Activated CD8-positive, alpha-beta memory T cell treated with anti-CD3 and anti-CD28 coated beads, Interleukin-2, amount 50 U/mL, for 24 hours (primary cell): Measurements from ENCODE around the gene PRKCQ.
"Not testable (repeated sequence)": the region's sequence is repeated elsewhere in the genome, so short reads cannot be mapped to it uniquely, and the experiment has no call there.

Source experiments
- DNase-seq: peaks from one replicate; pipeline ENCODE4 v3.0.0-alpha.2; 2020; ENCODE audit errors: extremely low read depth

The PRKCQ gene

GRCh38 chr10:6456067-6456466, 124.0 kb downstream of the PRKCQ start:
- no peak for DNase-seq

- DNase-seq, result no peak
These were observed 124.5 kb downstream of the PRKCQ start for GRCh38 chr10:6455592-6455991.

GRCh38 chr10:6446711-6447110, 133.4 kb downstream of the PRKCQ start:
- no peak for DNase-seq

GRCh38 chr10:6445671-6446316, 134.3 kb downstream of the PRKCQ start:
- DNase-seq, result peak; percentile 25

- not testable (repeated sequence) for DNase-seq
These were observed 140.2 kb downstream of the PRKCQ start for GRCh38 chr10:6439875-6440274.

- no peak for DNase-seq
These were observed 148.2 kb downstream of the PRKCQ start for GRCh38 chr10:6431861-6432260.

- no peak for DNase-seq
These were observed 148.9 kb downstream of the PRKCQ start for GRCh38 chr10:6431186-6431585.

- no peak for DNase-seq
These were observed 149.6 kb downstream of the PRKCQ start for GRCh38 chr10:6430423-6430980.

GRCh38 chr10:6427357-6427959, 152.6 kb downstream of the PRKCQ start:
- no peak for DNase-seq

- DNase-seq, result no peak
These were observed 153.8 kb downstream of the PRKCQ start for GRCh38 chr10:6426317-6426716.

GRCh38 chr10:6423413-6424170, 156.5 kb downstream of the PRKCQ start:
- DNase-seq, result no peak

- DNase-seq, result no peak
These were observed 157.1 kb downstream of the PRKCQ start for GRCh38 chr10:6423004-6423403.

- DNase-seq, result no peak
These were observed 161.4 kb downstream of the PRKCQ start for GRCh38 chr10:6418613-6419216.

- DNase-seq, result no peak
These were observed 161.9 kb downstream of the PRKCQ start for GRCh38 chr10:6418167-6418566.

GRCh38 chr10:6416892-6417512, 163.1 kb downstream of the PRKCQ start:
- DNase-seq, result no peak

GRCh38 chr10:6411436-6411835, 168.6 kb downstream of the PRKCQ start:
- DNase-seq, result no peak

- DNase-seq, result no peak
These were observed 169.2 kb downstream of the PRKCQ start for GRCh38 chr10:6410830-6411229.

- DNase-seq, result no peak
These were observed 170.0 kb downstream of the PRKCQ start for GRCh38 chr10:6409971-6410643.

GRCh38 chr10:6408799-6409198, 171.3 kb downstream of the PRKCQ start:
- DNase-seq, result no peak

GRCh38 chr10:6407034-6407721, 172.9 kb downstream of the PRKCQ start:
- no peak for DNase-seq
